Amniotic stem cell (primary cell): ENCODE measurements around the gene ARHGAP5.

Experiments used
- DNase-seq: peaks from one replicate; lab custom pipeline; 2025; lab: John Stamatoyannopoulos, UW

The ARHGAP5 gene

DNA sequence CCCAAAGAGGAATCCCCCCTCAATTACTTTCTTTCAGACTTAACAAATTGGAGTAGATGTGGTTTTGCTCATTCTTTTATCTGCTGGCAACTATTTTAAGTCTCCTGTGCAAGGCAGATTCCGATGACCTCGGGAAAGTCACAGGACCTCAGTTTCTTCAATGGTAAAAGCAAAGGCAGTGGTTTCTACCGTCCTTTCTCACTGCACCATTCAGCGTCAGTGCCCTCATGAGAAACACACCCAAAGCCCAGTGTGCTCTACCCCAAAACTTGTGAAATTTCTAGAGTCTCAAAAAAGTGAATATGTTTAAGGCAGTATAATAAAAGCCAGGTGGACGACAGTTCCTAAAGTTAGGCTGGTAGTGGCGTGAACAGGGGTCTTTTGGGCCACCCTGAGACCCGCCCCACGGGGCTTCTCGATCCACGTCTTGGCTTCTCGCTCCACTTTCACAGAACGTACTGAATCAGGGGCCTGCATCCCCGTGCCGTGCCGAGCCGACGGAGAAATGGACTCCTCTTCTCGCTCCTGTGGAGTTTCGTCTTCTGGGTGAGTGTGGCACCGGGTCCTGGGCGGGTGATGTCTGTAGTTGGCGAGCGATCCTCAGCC, 1.3 kb upstream of the ARHGAP5 start:
- no peak for DNase-seq

DNA sequence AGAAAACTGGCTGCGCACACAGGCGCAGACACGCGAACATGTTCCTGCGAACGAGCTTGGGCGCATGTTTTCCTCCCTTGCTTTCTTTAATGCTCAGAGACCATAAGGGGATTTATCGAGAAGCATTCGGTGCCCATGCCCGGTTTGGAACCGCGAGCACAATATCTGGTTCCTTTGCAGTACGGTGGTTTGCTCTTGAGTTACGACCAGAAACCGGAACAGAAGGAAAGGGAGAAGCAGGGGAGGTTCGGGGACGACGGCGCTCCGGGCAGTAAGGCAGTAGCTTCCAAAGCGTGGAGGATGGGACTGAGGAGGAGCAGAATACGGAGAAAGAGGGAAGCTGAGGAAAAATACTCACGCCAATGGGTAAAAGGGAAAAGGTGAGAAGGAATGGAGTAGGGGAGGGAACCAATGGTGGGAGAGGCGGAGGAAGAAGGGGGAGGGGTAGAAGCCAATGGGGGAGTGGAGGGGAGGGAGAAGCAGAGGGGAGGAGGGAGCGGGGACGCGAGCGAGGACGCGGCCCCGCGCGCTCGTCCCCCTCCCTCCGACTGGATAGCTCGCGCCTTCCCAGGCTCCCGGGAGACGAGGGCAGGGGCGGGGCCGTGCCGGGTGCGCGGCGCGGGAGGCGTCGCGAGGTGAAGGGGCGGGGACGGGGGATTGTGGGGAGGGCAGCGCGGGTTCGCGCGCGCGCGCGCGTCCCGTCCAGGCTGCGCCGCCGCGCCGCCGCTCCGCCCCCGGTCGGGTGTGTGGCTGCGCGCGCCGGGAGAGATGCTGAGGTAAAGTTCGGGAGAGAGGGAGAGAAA, 625 bp upstream of the ARHGAP5 start:
- DNase-seq: peak; percentile 98

DNA sequence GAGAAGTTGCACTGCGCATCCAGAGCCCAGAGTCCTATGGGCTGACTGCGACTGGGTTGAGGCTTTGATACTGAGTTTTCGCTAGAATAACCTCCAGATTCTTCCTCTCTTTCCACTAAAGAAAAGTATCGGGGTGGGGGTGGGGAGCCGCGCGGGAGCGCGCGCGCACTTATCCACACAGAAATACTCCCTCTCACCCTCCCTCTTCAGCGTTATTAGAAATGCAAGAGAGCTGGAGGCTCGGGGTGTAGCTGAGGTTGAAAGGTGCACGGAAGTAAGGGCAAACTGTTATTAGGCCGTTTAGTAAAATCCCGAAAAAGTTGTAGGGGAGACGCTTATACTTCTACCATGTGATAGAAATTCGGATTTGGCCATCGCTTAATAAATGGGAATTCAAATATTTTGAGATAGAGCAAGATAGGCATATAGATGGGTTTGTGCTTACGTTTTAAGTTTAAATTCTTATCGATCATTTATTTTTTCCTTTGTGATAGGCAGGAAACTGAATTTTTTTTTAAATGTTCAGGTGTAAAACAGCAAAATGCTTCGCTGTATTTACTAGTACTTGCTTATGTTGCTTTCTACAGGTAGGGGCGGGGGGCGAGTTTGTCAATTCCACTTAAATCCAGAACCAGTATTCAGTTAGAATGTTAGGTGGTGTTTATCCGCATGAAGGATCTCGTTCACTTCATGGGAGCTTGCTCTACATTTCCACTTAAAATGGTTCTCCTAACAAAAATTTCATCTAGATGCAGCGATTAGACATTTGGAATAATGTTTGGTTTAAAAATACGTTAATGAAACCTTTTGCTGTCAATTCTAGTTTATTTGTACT, 1.1 kb downstream of the ARHGAP5 start:
- no peak for DNase-seq

DNA sequence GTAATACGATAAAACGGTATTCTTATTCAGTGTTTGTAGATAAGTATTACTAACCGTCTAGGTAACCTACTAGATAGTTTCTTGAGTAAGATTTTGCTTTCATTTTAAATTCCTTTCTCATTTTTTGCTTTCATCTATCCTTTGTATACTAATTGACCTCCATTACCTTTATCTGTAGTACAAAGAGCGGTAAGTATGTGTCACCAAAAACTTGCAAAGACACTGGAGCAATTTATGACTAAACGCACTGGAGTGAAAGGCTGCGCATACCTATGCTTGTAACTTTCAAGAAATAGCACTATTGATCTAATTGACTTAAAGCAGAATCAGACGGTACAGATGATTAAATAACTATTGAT, 1.7 kb downstream of the ARHGAP5 start:
- DNase-seq: no peak

DNA sequence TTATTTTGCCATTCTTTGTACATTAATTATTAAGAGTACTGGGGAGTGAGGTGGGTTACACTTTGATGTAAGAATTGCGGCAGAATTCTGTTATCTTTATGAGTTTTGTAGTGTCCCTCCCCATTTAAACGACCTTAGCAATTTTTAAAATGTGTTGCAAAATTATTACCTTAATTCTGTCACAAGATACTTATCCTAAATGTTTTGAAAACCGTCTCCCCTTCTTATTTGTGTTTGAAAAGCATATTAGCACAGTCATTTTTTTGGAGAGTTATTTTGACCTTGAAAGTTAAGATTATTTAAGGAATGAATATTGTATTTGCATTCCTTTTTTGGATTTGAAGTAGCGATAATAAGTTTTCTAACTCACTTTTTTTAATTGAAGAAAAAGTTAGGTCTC, 2.2 kb downstream of the ARHGAP5 start:
- DNase-seq: no peak

DNA sequence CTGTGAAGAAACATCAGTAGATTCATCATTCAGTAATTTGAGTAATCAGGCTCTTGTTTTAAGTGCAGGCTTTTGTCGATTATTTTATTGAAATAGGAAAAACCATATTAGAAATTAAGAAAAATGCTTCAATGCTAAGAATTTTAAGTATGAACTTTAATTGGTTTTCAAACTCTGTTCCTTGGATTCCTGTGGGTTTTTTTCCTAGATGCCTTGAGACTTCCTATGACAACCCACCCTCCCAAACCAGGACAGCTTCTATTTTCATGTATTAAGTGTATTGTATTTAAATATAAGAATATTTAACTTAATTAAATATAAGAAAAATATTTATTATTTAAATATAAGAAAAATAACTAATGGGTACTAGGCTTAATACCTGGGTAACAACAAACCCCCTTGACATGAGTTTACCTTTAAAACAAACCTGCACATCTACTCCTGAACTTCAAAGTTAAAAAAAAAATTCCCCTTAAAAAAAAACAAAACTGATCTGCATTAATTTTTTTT, 3.0 kb downstream of the ARHGAP5 start:
- DNase-seq: no peak

DNA sequence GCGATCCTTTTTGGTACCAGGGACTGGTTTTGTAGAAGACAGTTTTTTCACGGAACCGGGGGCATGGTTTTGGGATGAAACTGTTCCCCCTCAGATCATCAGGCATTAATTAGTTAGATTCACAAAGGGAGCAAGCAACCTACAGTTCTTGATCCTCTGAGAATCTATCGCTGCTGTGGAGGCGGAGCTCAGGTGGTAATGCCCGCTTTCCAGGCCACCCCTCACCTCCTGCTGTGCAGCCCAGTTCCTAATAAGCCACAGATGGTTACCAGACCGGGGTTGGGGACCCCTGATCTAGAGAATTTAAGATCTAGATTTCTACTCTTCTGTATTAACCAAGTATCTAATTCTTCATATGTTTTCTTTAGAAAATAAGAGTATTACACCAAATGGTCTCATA, 4.8 kb downstream of the ARHGAP5 start:
- DNase-seq: no peak

GRCh38 chr14:32083315-32083624, 6.2 kb downstream of the ARHGAP5 start:
- DNase-seq: no peak

- no peak for DNase-seq
Measured at GRCh38 chr14:32083789-32084188, 6.7 kb downstream of the ARHGAP5 start.

DNA sequence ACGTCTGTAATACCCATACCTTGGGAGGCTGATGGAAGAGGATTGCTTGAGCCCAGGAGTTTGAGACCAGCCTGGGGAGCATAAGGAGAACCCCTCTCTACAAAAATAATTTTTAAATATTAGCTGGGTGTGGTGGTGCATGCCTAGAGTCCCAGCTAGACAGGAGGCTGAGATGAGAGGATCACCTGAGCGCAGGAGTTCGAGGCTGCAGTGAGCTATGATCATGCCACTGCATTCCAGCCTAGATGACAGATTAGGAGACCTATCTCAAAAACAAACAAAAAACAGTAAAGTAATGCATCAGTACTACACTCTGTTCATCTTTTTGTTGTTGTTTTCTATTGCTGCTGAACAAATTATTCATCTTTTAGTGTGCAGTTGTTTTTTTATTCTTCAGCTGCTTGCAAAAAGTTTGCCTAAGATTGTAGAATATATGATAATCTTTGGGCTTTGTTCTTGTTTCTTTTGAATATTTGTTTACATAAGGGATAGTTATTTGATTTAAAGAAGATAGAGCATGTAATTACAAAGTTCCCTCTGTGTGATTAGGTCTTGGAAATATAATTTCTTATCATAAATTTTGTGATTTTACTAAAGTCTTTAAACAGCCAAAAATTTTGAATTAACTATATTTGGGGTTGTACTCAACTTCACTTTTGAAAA, 8.2 kb downstream of the ARHGAP5 start:
- no peak for DNase-seq

- DNase-seq: no peak
Measured at GRCh38 chr14:32085845-32086383, 8.8 kb downstream of the ARHGAP5 start.

GRCh38 chr14:32087173-32087861, 10.2 kb downstream of the ARHGAP5 start:
- no peak for DNase-seq

DNA sequence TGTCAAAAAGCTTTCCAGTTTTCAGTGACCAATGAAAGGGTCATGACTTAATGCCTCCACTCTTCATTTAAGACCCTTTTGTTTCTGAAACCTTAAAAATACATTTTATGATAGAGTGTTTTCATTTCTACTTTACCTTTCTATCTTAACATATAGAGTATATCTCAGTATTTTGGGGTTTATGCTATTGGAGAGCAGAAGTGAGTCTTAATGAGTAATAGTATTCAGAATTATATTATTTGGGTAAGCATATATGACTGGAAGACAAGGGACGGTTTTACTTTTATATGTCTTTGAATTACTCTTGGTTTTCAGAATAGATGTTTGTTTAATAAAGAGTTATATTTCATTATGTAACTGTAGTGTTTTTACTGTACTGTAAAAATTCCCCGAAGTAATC, 10.8 kb downstream of the ARHGAP5 start:
- no peak for DNase-seq

GRCh38 chr14:32090686-32091085, 13.6 kb downstream of the ARHGAP5 start:
- no peak for DNase-seq

DNA sequence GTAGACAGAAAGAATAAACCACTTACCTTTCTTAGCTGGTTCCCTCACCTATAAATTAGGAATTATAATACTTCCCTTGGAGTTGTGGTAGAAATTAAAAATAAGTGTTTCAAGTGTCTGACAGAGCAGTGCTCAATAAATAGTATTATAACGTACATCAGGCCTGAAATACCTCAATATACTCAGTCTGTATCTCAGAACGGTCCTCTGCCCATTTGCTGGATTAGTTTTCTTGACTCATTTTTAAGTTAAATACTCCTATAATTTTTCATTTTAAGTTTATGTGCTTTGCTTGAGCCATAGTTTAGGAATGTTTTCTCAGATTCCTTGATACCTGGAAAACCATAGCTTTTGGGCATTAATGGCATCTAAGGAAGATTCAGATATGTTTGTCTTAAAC, 22.4 kb downstream of the ARHGAP5 start:
- DNase-seq: no peak

DNA sequence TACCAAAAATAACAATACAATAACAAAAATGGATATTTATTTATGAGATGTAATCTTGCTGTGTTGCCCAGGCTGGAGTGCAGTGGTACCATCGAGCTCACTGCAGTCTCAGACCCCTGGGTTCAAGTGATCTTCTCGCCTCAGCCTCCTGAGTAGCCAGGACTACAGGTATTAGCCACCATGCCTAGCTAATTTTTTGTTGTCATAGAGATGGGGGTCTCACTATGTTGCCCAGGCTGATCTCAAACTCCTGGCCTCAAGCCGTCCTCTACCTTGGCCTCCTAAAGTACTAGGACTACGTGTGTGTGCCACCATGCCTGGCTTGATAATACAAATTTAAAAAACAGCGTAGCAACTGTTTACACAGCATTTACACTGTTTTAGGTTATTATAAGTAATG, 23.1 kb downstream of the ARHGAP5 start:
- no peak for DNase-seq

GRCh38 chr14:32102152-32102787, 25.2 kb downstream of the ARHGAP5 start:
- DNase-seq: no peak

DNA sequence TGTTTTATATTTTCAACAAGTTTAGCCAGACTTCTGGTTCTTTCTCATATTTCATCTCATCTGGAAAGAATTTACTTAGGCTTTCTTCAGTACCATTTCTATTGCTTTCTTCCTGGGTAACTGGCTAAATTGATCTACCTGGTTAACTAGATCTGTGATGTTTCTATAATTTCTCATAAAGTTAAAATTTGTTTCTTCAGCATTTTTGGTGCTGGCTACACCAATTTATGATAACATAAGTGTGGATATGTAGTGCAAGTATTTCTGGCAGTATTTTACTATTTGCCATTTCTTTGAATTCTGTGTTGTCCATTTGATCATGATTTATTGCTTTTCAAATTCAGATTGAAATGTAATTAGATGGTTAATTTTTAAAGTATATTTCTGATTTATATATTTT, 25.9 kb downstream of the ARHGAP5 start:
- DNase-seq: no peak

DNA sequence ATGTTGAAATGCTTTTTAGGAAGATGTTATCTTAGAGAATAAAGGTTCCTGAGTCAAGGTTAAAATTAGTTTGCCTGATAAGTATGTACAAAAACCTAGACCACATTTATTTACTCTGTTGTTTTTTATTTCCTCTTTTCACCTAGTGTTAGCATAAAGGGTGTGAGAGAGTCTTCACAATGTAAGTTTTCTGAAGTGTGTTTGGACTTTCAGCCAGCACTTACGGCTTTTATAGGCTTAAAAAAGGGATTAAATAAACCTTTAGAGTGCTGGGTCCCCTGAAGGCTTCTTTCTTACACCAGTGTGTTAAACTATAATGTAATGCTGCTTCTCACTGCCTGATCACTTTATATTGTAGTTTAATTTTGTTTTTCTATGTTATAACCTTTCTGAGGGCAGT, 27.2 kb downstream of the ARHGAP5 start:
- no peak for DNase-seq

DNA sequence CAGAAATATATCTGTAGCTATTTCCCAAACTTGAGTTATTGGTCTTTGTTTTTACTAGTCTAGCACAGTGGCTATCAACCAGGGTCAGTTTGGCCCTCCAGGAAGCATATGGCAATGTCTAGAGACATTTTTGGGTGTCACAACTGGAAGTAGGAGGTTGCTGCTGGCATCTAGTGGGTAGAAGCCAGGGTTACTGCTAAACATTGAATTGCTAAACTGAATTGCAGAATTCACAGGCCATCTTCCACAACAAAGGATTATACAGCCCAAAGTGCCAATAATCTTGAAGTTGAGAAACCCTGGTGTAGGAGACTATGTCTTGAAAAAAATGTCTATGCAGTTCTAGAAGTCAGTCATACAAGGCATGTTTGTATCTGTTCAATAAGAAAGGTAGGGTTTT, 27.7 kb downstream of the ARHGAP5 start:
- no peak for DNase-seq
